Neural cell (in vitro differentiated cells): ENCODE measurements around the gene ADAP1.

Experiments
- CTCF ChIP-seq: fragments of 450-650 bp; IDR thresholded peaks from 2 replicates; pipeline ENCODE4 v1.5.1; 2014; ENCODE audit warnings: antibody characterized with exemption, mild to moderate bottlenecking, moderate library complexity; ENCODE audit not compliant: poor library complexity, severe bottlenecking
- EP300 ChIP-seq: fragments of 450-650 bp; conservative IDR thresholded peaks from 2 replicates; pipeline ENCODE4 v1.6.1; 2014; ENCODE audit warnings: antibody characterized with exemption, mild to moderate bottlenecking, moderate library complexity; ENCODE audit not compliant: poor library complexity, severe bottlenecking
- EZH2 ChIP-seq: fragments of 200-600, 300-800 bp; shearing (Covaris generic), sonication (generic); IDR thresholded peaks from 2 replicates; pipeline ENCODE4 v1.6.1; 2014; ENCODE audit warnings: antibody characterized with exemption, low read length, borderline replicate concordance, mild to moderate bottlenecking; ENCODE audit not compliant: insufficient read depth, poor library complexity, severe bottlenecking
- POLR2AphosphoS5 ChIP-seq: IDR thresholded peaks from 2 replicates; pipeline ENCODE4 v1.6.1; 2012
- REST ChIP-seq: IDR thresholded peaks from 2 replicates; pipeline ENCODE4 v1.6.1; 2012; ENCODE audit warnings: borderline replicate concordance
- SMC3 ChIP-seq: fragments of 450-650 bp; conservative IDR thresholded peaks from 2 replicates; pipeline ENCODE4 v1.6.1; 2014; ENCODE audit warnings: antibody characterized with exemption, mild to moderate bottlenecking, moderate library complexity; ENCODE audit not compliant: poor library complexity
- TAF1 ChIP-seq: IDR thresholded peaks from 2 replicates; pipeline ENCODE4 v1.6.1; 2012; ENCODE audit warnings: low read depth

- TF ChIP-seq CTCF (no peak), REST (no peak), POLR2AphosphoS5 (no peak), EP300 (no peak), EZH2 (no peak), SMC3 (no peak), TAF1 (no peak)
These were observed 27.3 kb downstream of the ADAP1 start for GRCh38 chr7:927031-927671.
